HUES64 (cell line): ENCODE measurements around the gene DOCK2.
"Not testable (repeated sequence)": the region's sequence is repeated elsewhere in the genome, so short reads cannot be mapped to it uniquely, and the experiment has no call there.

Experiments used
- H3K27ac ChIP-seq: 2 replicates; pipeline ENCODE4 v1.7.0; 2013; ENCODE audit warnings: low read depth, low read length, inconsistent platforms
- H3K27me3 ChIP-seq: 2 replicates; pipeline ENCODE4 v1.6.1; 2013; ENCODE audit warnings: mild to moderate bottlenecking, low read length; ENCODE audit not compliant: insufficient read depth
- H3K36me3 ChIP-seq: 2 replicates; pipeline ENCODE4 v1.6.1; 2013; ENCODE audit warnings: mild to moderate bottlenecking, low read length; ENCODE audit not compliant: insufficient read depth
- H3K4me1 ChIP-seq: 2 replicates; pipeline ENCODE4 v1.6.1; 2013; ENCODE audit warnings: mild to moderate bottlenecking, low read length, moderate library complexity; ENCODE audit not compliant: insufficient read depth
- H3K4me3 ChIP-seq: 2 replicates; pipeline ENCODE4 v1.5.1; 2013; ENCODE audit warnings: mild to moderate bottlenecking, low read length, moderate library complexity
- H3K9ac ChIP-seq: 2 replicates; pipeline ENCODE4 v1.6.1; 2013; ENCODE audit warnings: mild to moderate bottlenecking, low read depth, low read length
- H3K9me3 ChIP-seq: 2 replicates; pipeline ENCODE4 v1.6.1; 2013; ENCODE audit warnings: low read depth, low read length; ENCODE audit not compliant: insufficient read depth
- WGBS: fragments of 150-250, 120-280 bp; methylation state at CpG from one replicate; pipeline ENCODE4 v1.1.7; 2013; ENCODE audit warnings: missing lambda C conversion rate; 5-methylcytosine and 5-hydroxymethylcytosine counted together

The DOCK2 gene

DNA sequence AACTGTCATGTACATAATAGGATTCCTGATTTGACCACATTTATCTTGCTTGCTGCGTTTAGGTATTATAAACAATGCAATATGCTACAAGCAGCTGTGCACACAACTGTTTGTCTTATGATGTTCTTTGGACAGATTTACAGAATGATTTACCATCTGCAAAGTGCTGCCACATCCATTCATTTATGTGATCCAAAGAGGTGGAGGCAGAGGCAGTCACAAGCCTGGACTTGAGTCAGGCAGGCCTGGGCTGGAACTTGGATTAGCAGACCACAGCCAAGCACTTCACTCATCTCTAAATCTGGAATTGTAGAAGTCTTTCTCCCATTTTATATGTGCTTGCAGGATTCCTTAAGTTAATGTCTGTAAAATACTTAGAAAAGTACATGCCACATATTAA lies 194.3 kb downstream of the DOCK2 start:
- no peaks in the 10 kb centered on the region for H3K36me3 ChIP-seq
- peaks cover 3% of the 10 kb centered on the region; the same call in 1 of the 2 replicates for H3K4me1 ChIP-seq
- 91% methylated on average over 1 of the region's 1 CpG for WGBS
- H3K9me3 ChIP-seq: no peaks in the 10 kb centered on the region
- H3K27me3 ChIP-seq: no peaks in the 10 kb centered on the region
- no peak overlapping the region for H3K27ac ChIP-seq
- H3K4me3 ChIP-seq: no peak overlapping the region
- H3K9ac ChIP-seq: no peak overlapping the region

- 95% methylated on average over 3 of the region's 3 CpGs for WGBS
- Histone ChIP-seq H3K36me3 (no peaks in the 10 kb centered on the region), H3K27me3 (no peaks in the 10 kb centered on the region), H3K9me3 (no peaks in the 10 kb centered on the region), H3K27ac (no peak overlapping the region), H3K4me1 (no peaks in the 10 kb centered on the region), H3K9ac (no peak overlapping the region), H3K4me3 (no peak overlapping the region)
These were observed 195.2 kb downstream of the DOCK2 start for GRCh38 chr5:169832304-169832703.

DNA sequence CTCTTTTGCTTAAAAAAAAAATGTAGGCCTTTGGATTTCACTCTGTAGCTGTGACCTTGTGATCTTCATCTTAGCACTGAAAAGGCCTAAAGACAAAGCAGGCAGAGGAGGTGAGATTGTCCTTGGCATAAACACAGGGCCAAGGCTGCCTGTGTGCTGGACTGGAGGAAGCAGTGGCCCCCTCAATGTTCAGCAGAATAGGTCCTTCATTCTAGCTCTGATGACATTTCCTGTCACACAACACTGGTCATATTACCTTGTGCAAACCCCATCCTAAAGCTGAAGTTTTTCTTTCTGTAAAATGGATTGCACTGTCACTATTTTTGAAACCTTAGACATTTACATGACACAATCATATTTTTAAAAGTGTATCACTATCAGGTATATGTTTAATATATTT lies 195.8 kb downstream of the DOCK2 start:
- Histone ChIP-seq H3K4me3 (no peak overlapping the region), H3K9ac (no peak overlapping the region), H3K4me1 (no peaks in the 10 kb centered on the region), H3K36me3 (no peaks in the 10 kb centered on the region), H3K27ac (no peak overlapping the region), H3K27me3 (no peaks in the 10 kb centered on the region), H3K9me3 (no peaks in the 10 kb centered on the region)

DNA sequence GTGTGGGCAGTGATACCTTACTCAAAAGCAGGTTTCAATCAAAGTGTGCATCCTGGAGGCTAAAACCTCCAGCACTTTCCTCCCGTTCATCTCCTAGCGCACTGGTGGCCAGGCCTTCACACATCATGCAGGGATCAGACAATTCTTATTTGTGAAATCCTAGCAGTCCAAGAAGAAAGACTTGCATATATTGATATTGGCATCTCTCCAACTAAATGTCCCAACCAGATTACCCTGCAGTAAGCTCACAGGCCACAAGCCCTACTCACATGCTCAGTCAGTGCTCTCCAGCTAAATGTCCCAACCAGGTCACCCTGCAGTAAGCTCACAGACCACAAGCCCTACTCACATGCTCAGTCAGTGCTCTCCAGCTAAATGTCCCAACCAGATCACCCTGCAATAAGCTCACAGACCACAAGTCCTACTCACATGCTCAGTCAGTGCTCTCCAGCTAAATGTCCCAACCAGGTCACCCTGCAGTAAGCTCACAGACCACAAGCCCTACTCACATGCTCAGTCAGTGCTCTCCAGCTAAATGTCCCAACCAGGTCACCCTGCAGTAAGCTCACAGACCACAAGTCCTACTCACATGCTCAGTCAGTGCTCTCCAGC lies 196.7 kb downstream of the DOCK2 start:
- not testable (repeated sequence) for H3K4me3 ChIP-seq, H3K9me3 ChIP-seq, H3K36me3 ChIP-seq, H3K27ac ChIP-seq, H3K4me1 ChIP-seq, H3K9ac ChIP-seq, H3K27me3 ChIP-seq
- 95% methylated on average over 2 of the region's 2 CpGs for WGBS

DNA sequence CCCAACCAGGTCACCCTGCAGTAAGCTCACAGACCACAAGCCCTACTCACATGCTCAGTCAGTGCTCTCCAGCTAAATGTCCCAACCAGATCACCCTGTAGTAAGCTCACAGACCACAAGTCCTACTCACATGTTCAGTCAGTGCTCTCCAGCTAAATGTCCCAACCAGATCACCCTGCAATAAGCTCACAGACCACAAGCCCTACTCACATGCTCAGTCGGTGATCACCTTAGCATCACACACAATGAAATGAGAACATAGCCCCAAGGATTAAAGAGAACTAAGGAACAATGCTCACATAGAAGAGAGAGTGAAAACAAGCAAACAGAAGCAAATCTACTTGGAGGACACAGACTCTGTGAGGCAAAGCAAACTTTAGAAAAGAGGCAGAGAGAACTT lies 197.5 kb downstream of the DOCK2 start:
- not testable (repeated sequence) for H3K9me3 ChIP-seq, H3K4me3 ChIP-seq, H3K36me3 ChIP-seq, H3K27me3 ChIP-seq, H3K9ac ChIP-seq, H3K27ac ChIP-seq, H3K4me1 ChIP-seq
- 86% methylated on average over 1 of the region's 1 CpG for WGBS

DNA sequence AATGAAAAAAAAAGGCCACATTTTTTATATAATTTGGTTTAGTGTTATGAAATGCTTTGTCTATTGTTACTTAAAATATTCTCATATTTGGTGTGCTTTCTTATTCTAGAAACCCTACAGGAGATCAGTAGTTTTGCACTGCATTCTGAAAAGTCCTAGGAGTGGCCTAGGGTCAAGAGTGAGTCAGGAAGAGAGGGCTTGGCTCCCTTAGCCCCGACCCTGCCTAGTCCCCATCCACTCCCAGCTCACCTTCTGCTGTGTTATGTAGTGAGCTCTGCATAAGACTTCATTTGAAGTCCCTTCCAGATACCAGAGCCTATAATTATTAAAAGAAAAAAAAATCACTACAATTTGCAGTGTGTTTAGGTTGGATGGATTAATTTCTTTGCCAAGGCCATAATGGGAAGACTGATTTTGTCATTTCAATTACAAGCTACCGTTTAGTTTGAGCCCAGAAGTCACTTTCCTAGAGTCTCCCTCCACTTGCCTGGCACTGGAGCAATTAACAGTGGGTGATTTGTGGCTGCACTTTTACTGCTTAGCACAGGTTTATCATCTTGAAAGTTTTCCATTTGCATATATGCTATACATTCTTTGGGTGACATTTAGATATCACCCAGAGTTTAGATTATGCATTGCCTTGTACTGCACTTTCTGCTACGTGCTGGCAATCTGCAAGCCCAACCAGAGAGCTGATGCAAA lies 199.9 kb downstream of the DOCK2 start:
- no peak overlapping the region for H3K27ac ChIP-seq
- no peak overlapping the region for H3K9ac ChIP-seq
- 74% methylated on average over 3 of the region's 3 CpGs for WGBS
- no peaks in the 10 kb centered on the region for H3K27me3 ChIP-seq
- H3K4me1 ChIP-seq: no peaks in the 10 kb centered on the region
- no peaks in the 10 kb centered on the region for H3K36me3 ChIP-seq
- no peak overlapping the region for H3K4me3 ChIP-seq
- H3K9me3 ChIP-seq: no peaks in the 10 kb centered on the region

- Histone ChIP-seq H3K27ac (no peak overlapping the region), H3K9ac (no peak overlapping the region), H3K4me1 (no peaks in the 10 kb centered on the region), H3K4me3 (no peak overlapping the region), H3K36me3 (no peaks in the 10 kb centered on the region), H3K27me3 (no peaks in the 10 kb centered on the region), H3K9me3 (no peaks in the 10 kb centered on the region)
These were observed 200.6 kb downstream of the DOCK2 start for GRCh38 chr5:169837686-169838085.

DNA sequence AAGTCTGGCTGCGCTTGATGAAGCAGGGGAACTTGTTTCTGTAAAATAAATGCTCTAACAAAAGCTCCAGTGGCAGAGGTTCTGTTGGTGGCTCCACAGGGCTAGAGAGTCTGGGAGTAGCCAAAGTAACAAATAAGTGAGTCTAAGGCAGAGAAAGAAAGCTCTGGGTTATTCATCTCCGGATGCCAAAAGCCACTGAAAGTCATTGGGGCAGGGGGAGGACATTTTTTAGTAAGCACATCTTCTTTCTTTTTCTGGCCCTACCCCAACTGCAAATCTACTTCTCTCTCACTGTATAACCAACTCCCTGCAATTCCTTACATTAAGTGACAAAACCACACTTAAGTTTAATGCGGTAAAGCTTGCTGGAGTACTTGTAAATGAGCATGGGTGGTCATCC lies 201.6 kb downstream of the DOCK2 start:
- no peaks in the 10 kb centered on the region for H3K27me3 ChIP-seq
- H3K4me1 ChIP-seq: no peaks in the 10 kb centered on the region
- no peaks in the 10 kb centered on the region for H3K36me3 ChIP-seq
- H3K9me3 ChIP-seq: no peaks in the 10 kb centered on the region
- H3K9ac ChIP-seq: no peak overlapping the region
- H3K4me3 ChIP-seq: no peak overlapping the region
- WGBS: 72% methylated on average over 3 of the region's 3 CpGs
- H3K27ac ChIP-seq: no peak overlapping the region

- Histone ChIP-seq H3K9ac (no peak overlapping the region), H3K27ac (no peak overlapping the region), H3K4me1 (no peaks in the 10 kb centered on the region), H3K36me3 (no peaks in the 10 kb centered on the region), H3K27me3 (no peaks in the 10 kb centered on the region), H3K4me3 (no peak overlapping the region), H3K9me3 (no peaks in the 10 kb centered on the region)
- 97% methylated on average over 3 of the region's 3 CpGs for WGBS
These were observed 203.3 kb downstream of the DOCK2 start for GRCh38 chr5:169840405-169840804.

DNA sequence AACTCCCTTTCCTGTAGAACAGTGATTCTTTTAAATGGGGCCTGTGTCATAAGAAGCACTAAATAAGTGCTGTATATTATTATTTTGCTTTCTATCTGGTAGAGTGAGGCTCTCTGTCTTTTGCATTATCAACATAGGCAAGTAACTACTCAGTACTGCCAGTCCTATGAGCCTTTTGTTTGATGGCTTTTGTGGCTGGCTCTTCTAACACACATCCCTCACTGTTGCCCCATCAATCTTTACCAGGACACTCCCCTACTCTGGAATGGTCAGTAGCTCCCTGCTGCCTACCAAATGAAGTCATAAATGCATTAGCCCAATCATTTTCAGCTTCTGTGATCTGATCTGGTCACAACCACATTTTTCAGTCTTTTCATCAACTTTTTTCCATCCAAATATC lies 205.6 kb downstream of the DOCK2 start:
- H3K27me3 ChIP-seq: no peaks in the 10 kb centered on the region
- no peak overlapping the region for H3K4me3 ChIP-seq
- no peaks in the 10 kb centered on the region for H3K9me3 ChIP-seq
- H3K27ac ChIP-seq: no peak overlapping the region
- no peaks in the 10 kb centered on the region for H3K4me1 ChIP-seq
- no peaks in the 10 kb centered on the region for H3K36me3 ChIP-seq
- H3K9ac ChIP-seq: no peak overlapping the region

DNA sequence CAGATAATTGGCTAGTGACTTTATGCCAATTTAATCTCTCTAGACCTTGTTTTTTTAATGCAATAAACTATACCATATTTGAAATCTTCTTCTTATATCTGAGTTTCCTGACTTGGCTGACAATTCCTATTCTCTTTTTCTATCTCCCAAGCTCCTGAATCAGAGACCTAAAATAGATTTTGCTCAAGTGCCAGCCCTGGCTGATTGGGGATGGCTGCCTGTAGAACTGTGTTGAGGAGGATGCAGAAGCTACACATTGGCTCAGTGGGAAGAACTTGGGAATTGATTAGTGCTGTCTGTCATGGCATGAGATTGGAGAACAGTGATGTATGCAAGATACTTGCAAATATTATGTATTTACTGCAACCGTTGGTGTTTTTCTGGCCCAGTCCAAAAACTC lies 210.4 kb downstream of the DOCK2 start:
- 100% methylated on average over 1 of the region's 1 CpG for WGBS
- Histone ChIP-seq H3K27me3 (no peaks in the 10 kb centered on the region), H3K4me3 (no peak overlapping the region), H3K9ac (no peak overlapping the region), H3K27ac (no peak overlapping the region), H3K9me3 (peaks cover 11% of the 10 kb centered on the region; the same call in 1 of the 2 replicates), H3K36me3 (no peaks in the 10 kb centered on the region), H3K4me1 (no peaks in the 10 kb centered on the region)

GRCh38 chr5:169848271-169848670 lies 211.2 kb downstream of the DOCK2 start:
- Histone ChIP-seq H3K9ac (no peak overlapping the region), H3K36me3 (no peaks in the 10 kb centered on the region), H3K4me1 (no peaks in the 10 kb centered on the region), H3K27ac (no peak overlapping the region), H3K4me3 (no peak overlapping the region), H3K9me3 (peaks cover 11% of the 10 kb centered on the region; the same call in 1 of the 2 replicates), H3K27me3 (no peaks in the 10 kb centered on the region)
- 95% methylated on average over 3 of the region's 3 CpGs for WGBS
